B cell (primary cell): ENCODE measurements around the gene C1orf87.

Source experiments
- CTCF ChIP-seq: fragments of 200-600 bp; IDR thresholded peaks from one replicate; pipeline ENCODE4 v1.8.0; 2022; ENCODE audit warnings: antibody characterized with exemption, mild to moderate bottlenecking
- EZH2 ChIP-seq: IDR thresholded peaks from 2 replicates; pipeline ENCODE4 v1.6.1; 2012; ENCODE audit warnings: borderline replicate concordance, low read depth, mild to moderate bottlenecking, moderate library complexity, low read length; ENCODE audit not compliant: insufficient read depth, poor library complexity, severe bottlenecking

- TF ChIP-seq CTCF: no peak
- TF ChIP-seq EZH2: no peak
Measured at GRCh38 chr1:60025552-60025951, 48.0 kb downstream of the C1orf87 start.
